DOHH2 (cell line): ENCODE measurements around the gene TM4SF5.

Experiments
- EZH2phosphoT487 ChIP-seq: fragments of 200-600 bp; sonication (generic); IDR thresholded peaks from 2 replicates; pipeline ENCODE4 v1.6.1; 2017; ENCODE audit warnings: borderline replicate concordance, mild to moderate bottlenecking, antibody characterized with exemption, low read length, moderate library complexity, mixed read lengths
- TF ChIP-seq, protein P1 (sequence below): fragments of 200-600 bp; sonication (generic); IDR thresholded peaks from one replicate; pipeline ENCODE4 v1.5.1; 2014; ENCODE audit warnings: antibody characterized with exemption, mild to moderate bottlenecking, low read depth, low read length; ENCODE audit not compliant: poor library complexity, severe bottlenecking

GRCh38 chr17:4815043-4815675, 43.5 kb downstream of the TM4SF5 start:
- TF ChIP-seq, protein P1, sequence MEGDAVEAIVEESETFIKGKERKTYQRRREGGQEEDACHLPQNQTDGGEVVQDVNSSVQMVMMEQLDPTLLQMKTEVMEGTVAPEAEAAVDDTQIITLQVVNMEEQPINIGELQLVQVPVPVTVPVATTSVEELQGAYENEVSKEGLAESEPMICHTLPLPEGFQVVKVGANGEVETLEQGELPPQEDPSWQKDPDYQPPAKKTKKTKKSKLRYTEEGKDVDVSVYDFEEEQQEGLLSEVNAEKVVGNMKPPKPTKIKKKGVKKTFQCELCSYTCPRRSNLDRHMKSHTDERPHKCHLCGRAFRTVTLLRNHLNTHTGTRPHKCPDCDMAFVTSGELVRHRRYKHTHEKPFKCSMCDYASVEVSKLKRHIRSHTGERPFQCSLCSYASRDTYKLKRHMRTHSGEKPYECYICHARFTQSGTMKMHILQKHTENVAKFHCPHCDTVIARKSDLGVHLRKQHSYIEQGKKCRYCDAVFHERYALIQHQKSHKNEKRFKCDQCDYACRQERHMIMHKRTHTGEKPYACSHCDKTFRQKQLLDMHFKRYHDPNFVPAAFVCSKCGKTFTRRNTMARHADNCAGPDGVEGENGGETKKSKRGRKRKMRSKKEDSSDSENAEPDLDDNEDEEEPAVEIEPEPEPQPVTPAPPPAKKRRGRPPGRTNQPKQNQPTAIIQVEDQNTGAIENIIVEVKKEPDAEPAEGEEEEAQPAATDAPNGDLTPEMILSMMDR = no peak
- no peak for TF ChIP-seq EZH2phosphoT487
